Stimulated activated CD4-positive, alpha-beta T cell treated with anti-CD3 and anti-CD28 coated beads, Interleukin-2, amount 100 ng/mL, for 48 hours (primary cell): ENCODE measurements around the gene NEDD4.
"Not testable (repeated sequence)": the region's sequence is repeated elsewhere in the genome, so short reads cannot be mapped to it uniquely, and the experiment has no call there.

Experiments
- DNase-seq, 2 donors: peaks; one replicate each; pipeline ENCODE4 v3.0.0-alpha.2; 2020

Gene NEDD4

DNA sequence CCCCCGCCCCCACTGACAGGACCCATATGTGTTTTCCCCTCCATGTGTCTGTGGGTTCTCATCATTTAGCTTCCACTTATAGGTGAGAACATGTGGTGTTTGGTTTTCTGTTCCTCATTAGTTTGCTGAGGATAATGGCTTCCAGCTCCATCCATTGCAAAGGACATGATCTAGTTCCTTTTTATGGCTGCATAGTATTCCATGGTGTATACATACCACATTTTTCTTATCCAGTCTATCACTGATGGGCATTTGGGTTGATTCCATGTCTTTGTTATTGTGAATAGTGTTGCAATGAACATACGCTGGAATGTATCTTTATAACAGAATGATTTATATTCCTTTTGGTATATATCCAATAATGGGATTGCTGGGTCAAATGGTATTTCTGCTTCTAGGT, 171.7 kb downstream of the NEDD4 start:
- DNase-seq: not testable (repeated sequence)

DNA sequence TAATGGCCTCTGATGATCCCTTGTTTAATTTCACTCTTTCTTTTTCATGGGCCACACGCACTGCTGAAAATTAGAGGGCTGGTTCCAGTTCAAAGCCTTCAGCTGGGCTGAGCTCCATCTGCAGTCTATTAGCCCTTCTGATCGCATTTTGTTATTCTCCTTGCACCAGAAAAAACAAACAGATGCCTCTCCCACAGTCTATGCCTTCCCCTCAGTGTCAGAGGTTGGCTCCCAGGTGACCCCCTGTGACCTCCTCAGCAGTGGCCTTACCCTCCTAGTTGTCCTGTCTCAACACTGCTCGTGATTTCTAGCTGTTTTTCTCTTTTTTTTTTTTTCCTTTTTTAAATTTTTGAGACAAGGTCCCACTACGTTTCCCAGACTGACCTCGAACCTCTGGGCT, 173.4 kb downstream of the NEDD4 start:
- DNase-seq: no peak

DNA sequence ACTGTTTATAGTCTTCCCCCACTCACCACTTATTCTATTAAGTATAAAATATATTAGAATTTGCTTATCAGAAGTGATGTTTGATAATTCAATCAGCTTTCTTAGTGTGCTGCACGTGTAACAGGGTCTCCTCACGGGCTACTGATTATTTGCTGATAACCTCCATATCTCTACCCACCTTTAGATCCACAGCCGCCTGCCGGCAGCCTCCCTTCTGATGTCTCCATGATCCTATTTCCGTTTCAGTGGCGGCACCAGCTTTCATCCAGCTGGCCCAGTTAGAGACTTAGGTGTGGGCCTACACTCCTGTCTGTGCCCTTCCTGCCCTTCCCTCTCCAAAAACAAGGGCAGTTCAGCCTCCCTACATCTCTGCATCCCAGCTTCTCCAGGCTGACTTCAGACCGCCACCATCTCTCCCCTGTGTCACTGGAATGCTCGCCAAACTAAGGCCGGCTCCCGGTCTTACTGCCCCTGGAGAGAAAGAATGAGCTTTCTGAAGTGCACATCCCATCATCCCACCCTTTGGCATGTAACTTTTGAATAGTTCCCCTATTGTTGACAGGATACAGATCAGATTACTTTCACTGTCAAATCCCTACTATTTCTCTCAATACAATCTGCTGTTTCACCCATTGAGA, 173.9 kb downstream of the NEDD4 start:
- no peak for DNase-seq

DNA sequence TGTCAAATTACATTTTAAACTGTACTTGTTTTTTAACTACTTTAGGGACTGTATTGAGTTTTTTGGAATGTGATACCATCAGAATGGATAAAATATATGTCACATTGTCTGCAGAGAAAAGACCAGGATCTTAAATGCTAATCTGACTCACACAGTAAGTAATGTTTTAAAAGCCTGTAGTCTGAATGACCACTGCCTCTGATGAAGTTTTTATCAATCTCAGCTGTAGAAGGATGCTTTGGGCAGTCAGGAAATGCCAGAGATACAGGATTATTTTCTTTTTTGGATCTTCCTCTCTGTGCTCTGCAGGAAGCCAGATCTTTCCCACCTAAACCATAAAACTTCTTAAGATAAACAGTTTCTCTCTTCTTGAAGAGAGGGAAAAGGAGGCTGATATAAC, 177.4 kb downstream of the NEDD4 start:
- DNase-seq: no peak

DNA sequence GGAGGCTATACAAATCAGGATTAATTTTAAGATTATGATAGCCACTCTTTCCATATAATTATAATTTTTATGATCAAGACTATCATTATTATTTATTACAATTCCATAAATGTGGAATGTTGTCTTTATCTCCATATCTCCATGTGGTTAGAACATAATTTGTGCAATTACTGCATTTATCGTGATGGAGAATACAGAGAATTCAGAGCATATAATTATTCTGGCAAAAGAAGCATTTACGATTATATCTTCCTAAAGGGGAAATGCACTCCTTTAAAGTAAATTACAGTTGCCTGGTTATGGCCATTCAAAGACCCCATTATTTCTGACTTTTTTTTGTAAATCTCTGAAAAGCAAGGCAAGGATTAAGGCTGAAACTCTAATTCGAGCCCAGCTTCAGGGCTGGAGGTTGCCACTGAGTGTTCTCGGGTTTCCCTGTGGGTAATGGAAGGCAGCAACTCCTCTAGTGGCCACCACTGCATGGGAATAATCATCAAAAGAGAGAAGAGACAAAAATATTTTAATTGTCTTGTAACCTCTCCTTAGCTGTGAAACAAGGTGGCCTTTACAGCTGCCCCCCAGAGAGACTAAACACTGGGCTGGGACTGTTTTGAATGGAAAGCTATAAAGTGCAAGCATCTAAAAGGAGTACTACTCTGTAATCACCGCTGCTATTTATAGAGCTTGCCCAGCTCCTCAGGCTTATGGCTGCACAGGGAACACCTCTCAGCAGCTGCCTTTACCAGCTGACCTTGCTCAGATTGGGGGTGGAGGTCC, 190.6 kb downstream of the NEDD4 start:
- no peak for DNase-seq

DNA sequence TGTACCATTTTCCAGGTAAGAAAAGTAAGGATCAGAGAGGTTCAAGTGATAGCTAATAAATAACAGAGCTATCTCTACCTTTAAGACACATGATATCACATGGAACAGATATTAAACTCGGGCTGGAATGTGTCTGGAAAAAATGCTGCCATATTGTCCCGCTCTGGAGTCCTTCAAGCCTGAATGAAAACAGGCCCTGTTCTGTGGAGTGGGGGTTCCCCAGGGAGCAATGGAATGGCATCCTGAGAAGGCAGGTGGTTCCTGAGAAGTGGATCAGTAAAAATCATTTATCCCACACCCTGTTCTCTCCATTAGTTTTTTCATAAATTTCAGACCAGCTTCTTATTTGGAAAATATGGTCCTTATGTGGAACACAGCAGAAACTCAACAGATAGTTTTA, 193.2 kb downstream of the NEDD4 start:
- DNase-seq: no peak

DNA sequence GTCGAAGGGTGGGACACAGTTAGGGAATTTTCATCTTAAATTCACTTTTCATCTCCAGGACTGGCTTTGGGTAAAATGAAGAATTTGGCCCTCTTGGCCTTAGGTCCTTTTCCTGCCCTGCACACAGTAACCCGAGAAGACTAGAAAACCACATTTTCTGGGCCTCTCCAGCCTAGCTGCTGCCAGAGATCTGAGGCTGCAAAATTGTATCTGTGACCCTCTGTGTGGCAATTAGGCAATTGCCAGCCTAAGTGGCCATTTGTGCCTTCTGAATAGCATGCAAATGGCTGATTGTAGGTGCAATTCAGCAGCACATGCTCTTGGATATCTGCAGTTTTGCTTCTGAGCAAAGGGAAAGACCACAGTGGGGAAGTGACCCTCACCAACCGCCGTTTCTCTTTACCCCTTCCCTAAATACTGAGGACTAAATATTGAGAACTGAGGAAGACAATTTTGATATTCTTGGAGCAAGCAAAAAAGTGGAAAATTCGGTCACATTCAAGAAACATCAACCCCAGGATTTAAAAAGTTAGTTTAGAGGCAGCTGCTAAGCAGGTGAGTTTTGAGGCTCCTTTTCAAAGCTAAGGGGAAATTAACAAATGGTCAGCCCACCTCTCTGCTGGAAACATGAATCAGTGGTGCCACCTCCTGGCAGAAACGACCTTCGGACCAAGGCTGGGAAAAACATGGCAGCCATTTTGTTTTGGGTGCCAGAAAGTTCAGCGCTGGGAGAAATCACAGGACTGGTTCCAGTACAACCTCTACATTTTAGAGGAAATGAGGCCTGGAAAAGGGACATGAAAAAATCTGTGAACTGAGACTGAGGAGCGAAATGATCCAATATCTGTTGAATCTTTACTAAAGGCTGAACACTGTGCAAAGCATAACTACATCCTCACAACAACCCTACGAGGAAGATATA, 193.9 kb downstream of the NEDD4 start:
- peak; percentile 23 to 27 for DNase-seq

DNA sequence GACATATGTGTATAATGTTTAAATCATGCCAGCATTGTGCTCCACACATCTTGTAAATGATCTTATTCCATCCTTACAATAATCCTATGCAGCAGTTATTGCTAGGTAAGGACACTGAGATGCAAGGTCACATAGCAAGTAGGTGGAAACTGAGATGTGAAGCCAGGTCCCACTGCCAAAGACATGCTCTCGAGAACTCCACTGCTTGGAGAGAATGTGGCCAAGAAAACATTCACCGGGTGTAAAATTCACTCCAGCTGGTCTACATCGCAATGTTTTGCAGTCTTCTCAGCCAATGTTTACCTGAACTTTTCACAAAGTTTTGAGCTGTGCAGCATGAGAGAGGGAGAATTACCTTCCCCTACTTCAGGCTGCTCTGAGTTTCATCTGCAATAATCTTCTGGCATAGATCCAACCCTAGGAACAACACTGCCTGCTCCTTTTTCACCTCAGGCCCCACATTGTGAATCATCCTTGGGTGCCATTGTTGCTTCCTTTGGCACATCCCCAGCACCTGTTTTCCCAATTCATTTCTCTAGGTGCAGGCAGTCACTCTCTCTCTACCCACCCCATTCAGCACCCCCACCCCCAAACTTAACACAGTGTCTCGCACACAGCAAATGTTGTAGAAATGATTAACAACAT, 197.0 kb downstream of the NEDD4 start:
- DNase-seq: no peak

DNA sequence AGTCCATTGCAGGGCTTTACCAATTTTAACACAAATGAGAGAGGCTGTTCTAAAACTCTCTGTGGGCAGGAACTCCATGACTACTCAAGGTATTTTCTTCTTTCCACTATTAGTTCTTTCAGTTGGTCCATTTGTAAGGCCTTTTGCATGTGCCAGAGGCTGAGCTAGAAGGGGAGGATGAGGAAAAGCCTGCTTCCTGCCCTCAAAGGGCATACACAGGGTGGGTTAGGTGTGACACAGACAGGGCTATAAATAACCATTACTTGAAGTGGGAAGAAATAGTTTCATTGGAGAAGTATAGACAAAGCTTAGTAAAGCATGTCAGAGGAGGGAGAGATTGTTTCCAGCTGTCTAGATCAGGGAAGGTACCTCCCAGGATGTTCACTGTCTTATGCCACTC, 198.4 kb downstream of the NEDD4 start:
- no peak for DNase-seq

DNA sequence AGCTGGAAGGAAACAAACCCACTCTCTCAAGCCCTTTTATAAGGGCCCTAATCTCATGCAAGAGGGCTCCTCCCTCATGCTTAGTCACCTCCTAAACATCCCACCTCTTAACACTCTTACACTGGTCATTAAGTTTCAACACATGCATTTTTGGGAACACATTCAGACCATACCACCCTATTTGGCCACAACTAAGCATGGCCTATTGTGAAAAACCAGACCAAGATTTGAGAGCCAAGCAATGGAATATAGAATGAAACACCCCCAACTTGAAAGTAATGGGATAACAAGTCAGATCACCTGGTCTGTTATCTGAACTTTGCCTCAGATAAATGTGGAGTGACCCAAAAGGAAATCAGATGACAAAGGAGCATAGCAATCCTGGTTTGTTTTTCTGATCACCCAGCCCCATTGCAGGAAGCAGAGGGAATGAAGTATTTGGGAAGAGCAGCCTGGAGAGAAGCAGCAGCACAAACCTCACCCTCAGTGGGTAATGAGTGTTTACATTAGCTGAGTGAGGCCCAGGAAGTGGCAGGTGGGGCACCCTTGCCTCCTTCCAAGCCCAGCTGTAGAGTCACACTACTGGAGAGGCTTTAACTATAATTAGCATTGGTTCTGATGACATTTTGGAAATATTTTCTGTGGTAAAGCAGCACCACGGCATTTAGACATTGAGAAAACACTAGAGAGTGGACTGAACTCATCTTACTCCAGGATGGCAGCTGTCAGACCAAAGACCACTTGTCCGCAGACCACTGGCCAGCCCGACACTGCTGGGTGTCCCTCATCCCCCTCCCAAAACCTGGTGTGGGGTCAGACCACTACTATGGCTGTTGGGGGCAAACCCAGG, 201.6 kb downstream of the NEDD4 start:
- no peak for DNase-seq

DNA sequence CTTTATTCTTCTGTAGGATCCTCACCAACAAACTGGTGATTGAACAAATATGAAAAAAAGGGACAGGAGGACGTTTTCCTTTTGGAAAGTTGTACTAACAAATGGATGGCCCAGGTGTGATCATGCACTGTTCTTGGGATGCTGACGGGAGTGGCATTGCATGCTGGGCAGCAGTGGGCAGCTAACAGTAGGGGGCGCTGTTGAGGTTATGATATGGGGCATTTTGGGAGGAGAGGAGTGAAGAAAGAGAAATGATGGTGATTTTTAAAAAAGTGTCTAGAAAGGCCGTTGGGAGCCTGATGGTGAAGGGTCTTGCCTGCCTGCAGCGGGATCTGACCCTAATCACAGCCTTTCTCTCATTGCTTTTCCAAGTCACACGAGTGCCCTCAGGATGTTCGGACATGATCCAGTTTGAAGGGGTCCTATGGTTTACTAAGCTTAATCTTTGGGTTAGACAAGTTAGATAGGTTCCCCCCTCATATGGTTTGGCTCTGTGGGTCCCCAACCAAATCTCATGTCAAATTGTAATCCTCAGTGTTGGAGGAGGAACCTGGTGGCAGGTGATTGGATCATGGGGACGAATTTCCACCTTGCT, 204.2 kb downstream of the NEDD4 start:
- peak; percentile 68 to 70 for DNase-seq

DNA sequence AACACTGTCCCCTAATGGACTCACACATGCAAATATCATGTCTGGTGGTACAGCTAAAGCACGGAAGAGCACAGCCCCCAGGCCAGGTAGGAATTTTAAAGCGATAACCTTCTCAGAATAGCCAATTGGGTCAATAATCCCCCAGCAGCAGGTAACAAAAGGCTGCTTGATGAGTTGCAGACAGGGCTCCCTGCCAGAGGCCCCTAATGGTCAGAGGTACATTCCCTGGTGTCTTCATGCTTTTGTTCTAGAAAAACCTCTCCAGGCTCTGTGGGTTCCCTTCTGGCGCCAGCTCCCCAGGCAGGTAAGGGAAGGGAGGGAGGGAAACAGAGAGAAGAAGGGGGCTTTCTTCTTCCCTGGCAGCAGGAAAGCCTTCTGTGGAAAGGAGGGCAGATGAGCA, 207.1 kb downstream of the NEDD4 start:
- no peak for DNase-seq

DNA sequence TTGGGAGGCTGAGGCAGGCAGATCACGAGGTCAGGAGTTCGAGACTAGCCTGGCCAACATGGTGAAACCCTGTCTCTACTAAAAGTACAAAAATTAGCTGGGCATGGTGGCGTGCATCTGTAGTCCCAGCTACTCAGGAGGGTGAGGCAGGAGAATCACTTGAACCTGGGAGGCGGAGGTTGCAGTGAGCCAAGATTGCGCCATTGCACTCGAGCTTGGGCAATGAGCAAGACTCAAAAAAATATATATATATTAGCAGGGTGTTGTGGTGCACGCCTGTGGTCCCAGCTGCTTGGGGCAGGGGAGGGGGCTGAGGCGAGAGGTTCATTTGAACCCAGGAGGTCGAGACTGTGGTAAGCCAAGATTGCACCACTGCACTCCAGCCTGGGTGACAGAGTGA, 207.8 kb downstream of the NEDD4 start:
- DNase-seq: not testable (repeated sequence)

DNA sequence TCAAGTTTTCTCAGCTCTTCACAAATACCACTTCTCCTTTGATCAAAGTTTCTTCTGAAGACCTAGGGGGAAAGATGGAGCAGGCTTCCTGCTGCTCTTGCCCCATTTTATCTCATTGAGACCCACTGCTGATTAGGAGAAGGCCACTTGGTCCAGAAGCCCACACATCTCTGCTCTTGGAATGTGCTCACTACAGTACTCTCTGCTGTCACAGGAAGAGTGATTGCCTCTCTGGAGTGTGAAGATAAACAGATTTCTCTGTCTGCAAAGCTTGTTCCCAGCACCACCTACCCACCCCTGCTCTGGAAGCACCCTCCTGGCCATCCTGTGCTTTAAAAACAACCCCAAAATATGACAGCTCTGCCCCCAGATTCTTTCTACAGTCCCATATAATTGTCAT, 209.1 kb downstream of the NEDD4 start:
- DNase-seq: no peak

DNA sequence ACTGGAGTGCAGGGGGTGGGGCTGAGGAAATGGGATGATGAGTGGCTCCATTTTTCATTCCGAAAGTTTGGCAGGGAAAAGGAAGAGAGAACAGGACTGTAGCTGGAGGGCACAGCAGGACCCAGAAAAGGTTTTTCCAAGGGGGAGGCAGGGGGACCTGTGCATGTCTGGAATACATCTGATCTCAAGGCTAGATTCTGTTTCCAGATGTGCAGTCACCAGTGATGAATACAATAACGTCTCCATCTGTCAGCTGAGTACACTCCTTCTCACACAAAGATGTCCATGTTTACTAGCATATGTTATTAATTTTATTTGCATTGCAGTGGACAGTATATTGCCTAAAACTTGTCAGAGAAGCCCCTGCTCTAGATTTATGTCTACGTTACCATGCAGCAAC, 210.5 kb downstream of the NEDD4 start:
- no peak for DNase-seq

DNA sequence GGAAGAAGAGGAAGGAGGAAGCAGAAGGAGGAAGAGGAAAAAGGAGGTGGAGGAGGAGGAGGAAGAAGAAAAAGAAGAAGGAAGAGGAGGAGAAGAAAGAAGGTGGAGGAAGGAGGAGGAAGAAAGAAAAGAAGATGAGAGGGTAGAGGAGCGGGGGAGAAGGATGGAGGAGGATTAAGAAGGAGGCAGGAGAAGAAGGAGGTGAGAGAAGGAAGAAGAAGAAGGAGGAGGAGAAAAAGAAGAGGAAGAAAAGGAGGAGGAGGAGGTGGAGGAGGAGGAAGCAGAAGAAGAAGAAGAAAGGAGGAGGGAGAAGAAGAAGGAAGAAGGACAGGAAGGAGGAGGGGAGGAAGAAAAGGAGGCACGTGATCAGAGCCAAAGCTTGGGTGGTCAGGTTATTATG, 213.1 kb downstream of the NEDD4 start:
- DNase-seq: no peak

DNA sequence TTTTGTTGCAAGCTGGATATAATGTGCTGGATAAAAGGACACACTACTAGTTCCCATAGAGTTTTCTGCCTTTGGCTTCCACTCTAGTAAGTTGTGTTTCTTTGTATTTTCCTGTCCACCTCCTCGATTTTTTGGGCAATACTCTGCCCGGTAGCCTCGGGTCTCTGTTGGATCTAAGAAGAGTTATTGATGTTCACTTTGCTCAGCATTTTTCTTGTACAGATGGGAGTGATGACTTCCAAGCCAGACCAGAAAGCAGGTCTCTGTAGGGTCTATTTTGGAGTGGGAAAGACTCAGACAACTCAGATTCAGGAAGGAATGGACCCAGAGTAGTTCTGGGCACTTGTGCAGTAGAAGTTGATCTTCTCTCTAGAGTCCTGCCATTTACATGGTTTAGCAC, 214.5 kb downstream of the NEDD4 start:
- no peak for DNase-seq
